Measurements from ENCODE around the gene FAM221B.

The FAM221B gene

DNA sequence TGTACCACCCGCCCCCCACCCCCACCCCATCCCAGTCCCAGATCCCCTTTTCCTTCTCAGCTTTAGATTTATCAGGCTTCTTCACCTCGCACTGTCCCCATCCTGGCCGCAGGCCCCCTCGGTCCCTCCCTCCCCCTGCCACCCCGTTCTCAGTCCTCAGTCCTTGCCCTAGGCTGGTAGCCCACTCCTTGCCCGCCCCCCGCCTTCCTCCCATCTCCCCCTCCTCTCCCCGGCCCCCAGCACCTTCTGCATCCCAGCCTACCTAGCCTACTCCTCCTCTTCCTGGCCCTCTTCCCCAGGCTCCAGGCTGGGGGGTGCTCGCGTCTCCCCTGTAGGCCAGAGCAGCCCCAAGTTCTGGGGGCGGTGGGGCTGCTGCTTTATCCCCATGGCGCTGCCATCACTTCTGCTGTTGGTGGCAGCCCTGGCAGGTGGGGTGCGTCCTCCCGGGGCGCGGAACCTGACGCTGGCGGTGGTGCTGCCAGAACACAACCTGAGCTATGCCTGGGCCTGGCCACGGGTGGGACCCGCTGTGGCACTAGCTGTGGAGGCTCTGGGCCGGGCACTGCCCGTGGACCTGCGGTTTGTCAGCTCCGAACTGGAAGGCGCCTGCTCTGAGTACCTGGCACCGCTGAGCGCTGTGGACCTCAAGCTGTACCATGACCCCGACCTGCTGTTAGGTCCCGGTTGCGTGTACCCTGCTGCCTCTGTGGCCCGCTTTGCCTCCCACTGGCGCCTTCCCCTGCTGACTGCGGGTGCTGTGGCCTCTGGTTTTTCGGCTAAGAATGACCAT is 36.3 kb downstream of the FAM221B start:
- DNase-seq (ENCODE audit: low spot score) = no peak

DNA sequence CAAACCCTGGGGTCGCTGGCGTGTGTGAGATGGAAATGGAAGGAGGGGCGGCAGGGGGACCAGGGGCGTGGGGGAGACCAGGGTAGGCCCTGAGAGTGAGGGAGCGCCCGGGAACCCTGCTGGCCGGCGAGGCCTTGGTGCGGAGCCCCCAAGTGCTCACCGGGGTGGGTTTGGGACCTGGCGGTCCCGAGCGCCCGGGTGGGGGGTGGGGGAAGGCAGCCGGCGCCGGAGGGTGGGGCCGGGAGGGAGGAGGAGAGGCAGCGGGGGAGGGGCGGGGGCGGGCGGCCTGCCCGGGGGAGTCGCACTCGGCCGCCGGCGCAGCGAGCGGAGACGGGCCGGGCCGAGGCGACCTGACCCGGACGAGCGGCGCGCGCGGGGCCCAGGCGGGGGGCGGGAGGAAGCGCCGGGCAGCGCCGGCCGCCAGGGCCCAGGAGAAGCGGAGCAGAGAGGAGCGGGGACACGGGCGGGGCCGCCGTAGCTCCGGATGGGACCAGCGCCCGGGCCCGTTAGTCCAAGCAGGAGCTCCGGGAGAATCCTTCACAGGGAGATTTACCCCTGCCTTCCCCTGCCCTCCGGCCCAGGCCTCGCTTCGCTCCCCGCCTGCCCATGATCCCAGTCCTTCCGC is 37.1 kb downstream of the FAM221B start, which contains the start of gene NPR2:
Gene NPR2 (plus strand): TSS at position 295 of the 625 bp plus-strand sequence. CDS start 818 bp downstream, outside the sequence.
- no peak for DNase-seq (ENCODE audit: low spot score)

GRCh38 chr9:35790385-35791296 is 37.9 kb downstream of the FAM221B start:
- peak; percentile 80 for DNase-seq (ENCODE audit: low spot score)

DNA sequence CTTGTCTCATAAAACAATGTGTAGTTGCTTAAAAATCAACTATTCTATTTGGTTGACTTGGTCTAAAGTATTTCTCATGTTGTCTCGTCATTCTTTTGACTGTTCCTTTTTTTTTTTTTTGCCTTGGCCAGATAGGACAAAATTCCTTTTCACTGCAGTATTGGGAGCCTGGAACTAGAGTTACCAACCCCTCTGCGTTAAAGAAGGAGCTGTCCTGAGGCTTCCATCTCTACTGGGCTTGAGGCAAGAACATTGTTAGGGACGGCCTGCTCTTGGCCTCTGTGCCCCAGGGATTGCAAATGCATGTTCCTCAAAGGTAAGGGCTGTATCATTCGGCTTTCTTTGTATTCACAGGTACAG is 38.5 kb downstream of the FAM221B start:
- DNase-seq (ENCODE audit: low spot score) = no peak

GRCh38 chr9:35789541-35789940 is 39.0 kb downstream of the FAM221B start:
- DNase-seq (ENCODE audit: low spot score) = no peak

GRCh38 chr9:35783418-35783817 is 45.1 kb downstream of the FAM221B start:
- no peak for DNase-seq (ENCODE audit: low spot score)

DNA sequence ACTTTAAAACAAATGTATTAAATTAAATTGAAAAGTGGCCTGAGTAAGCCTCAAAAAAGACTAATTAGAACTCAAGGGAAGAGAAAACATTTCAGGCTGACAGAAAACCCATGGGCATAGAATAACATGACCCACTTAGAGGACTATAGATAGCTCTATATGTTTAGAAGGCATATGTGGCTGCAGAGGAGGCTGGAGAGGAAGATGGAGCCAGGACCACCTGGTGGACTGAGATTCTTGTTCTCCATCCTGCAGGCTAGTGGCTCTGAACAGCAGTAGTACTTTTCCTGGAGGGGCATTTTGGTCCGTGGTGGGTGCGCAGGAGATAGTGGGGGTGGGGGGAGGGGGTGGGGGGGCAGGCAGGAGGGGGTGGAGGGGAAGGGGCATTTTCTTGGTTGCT is 47.5 kb downstream of the FAM221B start:
- DNase-seq (ENCODE audit: low spot score) = no peak

DNA sequence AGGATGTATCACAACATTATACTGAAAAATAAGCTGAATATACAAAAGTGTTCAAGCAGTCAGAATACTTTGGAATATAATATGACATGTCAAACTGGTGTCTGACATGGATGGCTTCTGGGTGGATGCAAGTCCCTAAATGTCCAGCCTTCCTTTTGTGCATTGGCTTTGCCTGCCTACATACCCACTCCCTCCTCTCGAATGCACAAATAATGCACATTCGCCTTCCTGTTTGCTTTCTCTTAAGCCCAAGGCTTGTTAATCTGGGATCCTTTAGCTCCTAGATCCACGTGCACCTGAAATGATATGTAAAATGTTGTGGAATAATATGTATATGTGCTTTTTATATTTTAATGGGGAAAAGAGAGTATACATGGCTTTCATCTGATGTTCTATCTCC is 50.0 kb downstream of the FAM221B start:
- DNase-seq (ENCODE audit: low spot score) = no peak

DNA sequence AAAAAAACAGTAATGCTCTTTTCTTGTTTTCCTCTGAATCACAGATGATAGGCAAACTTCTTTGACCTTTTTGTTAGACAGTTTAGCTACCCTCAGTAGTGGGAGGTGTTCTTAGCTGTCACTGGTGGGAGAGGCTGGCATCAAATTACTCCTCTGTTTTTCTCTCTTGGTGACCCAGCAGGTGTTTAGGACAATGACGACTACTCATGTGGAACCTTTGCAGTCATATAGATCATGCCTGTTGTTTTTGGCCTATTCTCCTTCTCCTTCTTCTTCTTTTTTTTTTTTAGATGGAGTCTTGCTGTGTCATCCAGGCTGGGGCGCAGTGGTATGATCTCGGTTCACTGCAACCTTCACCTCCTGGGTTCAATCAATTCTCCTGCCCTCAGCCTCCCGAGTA is 52.5 kb downstream of the FAM221B start:
- DNase-seq (ENCODE audit: low spot score) = no peak

DNA sequence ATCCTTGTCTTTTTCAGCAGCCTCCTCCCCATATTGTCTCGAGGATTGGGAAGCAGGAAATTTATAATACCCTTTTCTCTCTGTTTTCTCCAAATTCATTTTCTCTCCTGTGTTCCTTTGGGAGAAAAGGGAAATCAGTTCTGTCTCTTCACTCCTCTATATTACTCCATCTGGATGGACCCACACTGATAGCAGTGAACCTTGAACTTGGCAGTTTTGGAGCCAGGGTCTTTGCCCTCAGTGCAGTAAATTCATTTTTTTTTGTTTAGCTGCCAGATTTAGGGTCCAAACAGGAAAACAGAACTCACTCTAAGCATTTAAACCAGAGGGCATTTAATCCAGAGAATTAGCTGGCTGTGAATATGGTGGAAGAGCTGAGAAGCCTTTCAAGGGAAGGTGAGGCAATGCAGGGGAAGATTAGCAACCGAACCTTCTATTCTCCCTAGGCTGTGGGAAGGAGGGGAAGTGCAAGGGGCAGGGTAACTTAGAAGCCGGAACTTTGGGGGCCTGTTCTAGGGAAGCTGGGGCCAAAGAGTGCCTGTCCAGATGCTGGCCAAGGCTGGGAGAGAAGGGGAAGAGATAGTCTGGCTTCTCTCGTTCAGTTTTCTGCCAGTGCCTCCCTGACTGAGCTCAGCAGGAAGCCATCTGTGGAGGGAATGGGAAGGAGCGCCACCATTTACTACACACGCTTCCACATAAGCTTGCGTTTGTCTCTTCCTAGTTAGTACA is 53.5 kb downstream of the FAM221B start:
- DNase-seq (ENCODE audit: low spot score) = no peak

GRCh38 chr9:35771943-35772342 is 56.6 kb downstream of the FAM221B start:
- no peak for DNase-seq (ENCODE audit: low spot score)

GRCh38 chr9:35771534-35771933 is 57.0 kb downstream of the FAM221B start:
- DNase-seq (ENCODE audit: low spot score) = no peak

GRCh38 chr9:35771075-35771433 is 57.5 kb downstream of the FAM221B start:
- DNase-seq (ENCODE audit: low spot score) = no peak

DNA sequence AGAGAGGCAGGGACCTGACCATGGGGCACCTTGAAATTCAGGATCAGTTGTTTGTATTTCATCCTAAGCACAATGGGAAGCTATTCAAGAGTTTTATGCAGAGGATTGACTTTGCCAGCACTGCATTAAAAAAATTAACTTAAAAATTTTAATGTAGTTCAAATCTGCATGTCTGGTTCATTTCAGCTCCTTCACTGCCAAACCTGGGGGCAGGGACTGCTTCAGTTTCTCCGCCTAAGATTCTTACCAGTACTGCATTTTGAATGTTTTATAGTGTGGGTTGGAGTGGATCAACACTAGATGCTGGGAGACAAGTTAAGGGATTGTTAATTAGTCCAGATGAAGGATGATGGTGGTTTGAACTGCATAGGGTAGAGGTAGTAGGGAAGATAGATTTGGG is 58.8 kb downstream of the FAM221B start:
- DNase-seq (ENCODE audit: low spot score) = no peak

- no peak for DNase-seq (ENCODE audit: low spot score)
These were observed 61.1 kb downstream of the FAM221B start for GRCh38 chr9:35767458-35767857.

DNA sequence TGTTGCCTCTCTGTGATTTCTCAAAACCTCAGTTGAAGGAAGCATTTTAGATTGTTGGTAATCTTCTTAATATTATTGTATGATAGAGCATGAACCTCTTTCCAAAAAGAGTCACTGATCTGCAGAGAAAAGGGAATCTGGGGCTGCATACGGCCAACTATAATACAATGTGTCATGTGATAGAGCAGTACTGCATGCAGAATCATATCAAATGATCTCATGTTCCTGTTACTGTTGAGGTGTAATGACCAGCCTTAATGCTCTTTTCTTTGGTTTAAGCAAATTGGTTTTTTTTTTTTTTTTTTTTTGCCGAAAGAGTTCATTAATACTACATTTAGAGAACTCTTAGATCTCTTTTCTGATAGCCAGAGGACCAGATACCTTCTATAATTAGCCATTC is 61.5 kb downstream of the FAM221B start:
- DNase-seq (ENCODE audit: low spot score) = no peak

Small RNAs within 50 kb of the gene (small RNA-seq; reads per million reads assigned to genes)
- 0.05 to 0.31 reads per million in 2 experiments for gene HINT2
